Measurements from ENCODE around the gene NFYC.

- TF ChIP-seq CTCF (conservative IDR thresholded peaks at IDR 0.05; ENCODE audit: low read length) (no peak), EZH2phosphoT487 (IDR thresholded peaks at IDR 0.05; ENCODE audit: borderline replicate concordance) (no peak)
These were observed 1.9 kb downstream of the NFYC start for GRCh38 chr1:40693425-40693824.
